Ascending aorta (tissue), 2 donors: ENCODE measurements around the gene USP31. TPM values are rescaled to one million over a fixed set of nuclear protein-coding genes. Genes with fewer than 3 reads are reported as not detected.

Source experiments
- DNase-seq, 2 donors: peaks; one replicate each; pipeline ENCODE4 v3.0.0-alpha.2; 2019; ENCODE audit warnings: low spot score in 2 of 2
- H3K27ac ChIP-seq, 2 donors: fragments of 200-600 bp; sonication (generic); one replicate each; pipeline ENCODE4 v1.5.1; 2016 to 2017; ENCODE audit warnings: mild to moderate bottlenecking in 1 of 2
- H3K27me3 ChIP-seq: fragments of 200-600 bp; sonication (generic); one replicate; pipeline ENCODE4 v1.5.1; 2017
- H3K36me3 ChIP-seq, 2 donors: fragments of 200-600 bp; sonication (generic); one replicate each; pipeline ENCODE4 v1.5.1; 2016
- H3K4me1 ChIP-seq, 2 donors: fragments of 200-600 bp; sonication (generic); one replicate each; pipeline ENCODE4 v1.5.1; 2016 to 2017; ENCODE audit warnings: mild to moderate bottlenecking in 1 of 2
- H3K4me3 ChIP-seq, 2 donors: fragments of 200-600 bp; sonication (generic); one replicate each; pipeline ENCODE4 v1.5.1; 2016 to 2017; ENCODE audit warnings: mild to moderate bottlenecking in 1 of 2
- H3K9me3 ChIP-seq, 2 donors: fragments of 200-600 bp; sonication (generic); one replicate each; pipeline ENCODE4 v1.5.1; 2016
- intact Hi-C: fragments of 100-400 bp; cut with DNase I; formaldehyde crosslinking; loops from one replicate; pipeline ENCODE4 v1.15.1; 2023
- total RNA-seq: library from RNA; depleted of rRNA; stranded (reverse); fragments of >200 nt; gene quantifications from one replicate; pipeline ENCODE4 v1.1.0, GENCODE V29; 2016
- TF ChIP-seq, protein P1 (sequence below), 3 experiments: fragments of 200-600 bp in 2 of 3; fragments of 450-650 bp in 1 of 3; sonication (generic) in 2 of 3; IDR thresholded peaks; one replicate each; pipeline ENCODE4 v1.5.1; 2016 to 2019; ENCODE audit warnings: antibody characterized with exemption in 3 of 3, mild to moderate bottlenecking in 1 of 3, moderate library complexity in 1 of 3

The USP31 gene
- total RNA-seq, 1 donor from 2014 or later, result 6.2 TPM

DNA sequence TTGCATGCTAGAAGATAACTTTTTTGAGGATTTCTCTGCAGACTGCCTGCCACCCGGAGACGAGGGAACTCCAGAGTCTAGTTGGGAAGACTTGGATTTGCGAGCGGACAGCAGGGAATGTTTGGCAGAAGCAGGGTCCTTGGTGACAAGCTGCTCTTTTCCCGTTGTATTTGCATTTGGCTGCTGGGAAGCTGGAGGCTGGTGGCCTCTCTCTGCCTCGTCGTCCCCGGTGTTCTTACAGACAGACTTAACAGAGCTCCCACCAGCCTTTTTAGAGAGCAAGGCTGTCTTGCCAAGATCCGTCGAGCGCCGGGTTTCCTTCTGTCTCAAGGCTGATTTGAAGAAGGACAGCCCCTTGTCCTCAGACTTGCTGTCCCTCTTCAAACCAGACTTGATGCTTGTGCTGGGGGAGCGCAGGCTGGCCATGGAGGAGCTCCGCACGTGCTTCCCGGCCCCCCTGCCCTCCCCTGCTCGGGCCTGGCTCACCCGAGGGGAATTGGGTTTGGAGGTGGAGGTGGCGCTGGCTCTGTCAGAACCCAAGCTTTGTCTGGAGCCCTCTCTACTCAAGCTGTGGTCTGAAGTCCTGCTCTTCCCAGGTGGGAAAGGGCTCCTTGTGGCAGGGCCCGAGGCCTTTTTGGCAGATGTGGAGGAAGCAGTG lies 81.0 kb downstream of the USP31 start:
- DNase-seq, result no peak
- TF ChIP-seq, protein P1, sequence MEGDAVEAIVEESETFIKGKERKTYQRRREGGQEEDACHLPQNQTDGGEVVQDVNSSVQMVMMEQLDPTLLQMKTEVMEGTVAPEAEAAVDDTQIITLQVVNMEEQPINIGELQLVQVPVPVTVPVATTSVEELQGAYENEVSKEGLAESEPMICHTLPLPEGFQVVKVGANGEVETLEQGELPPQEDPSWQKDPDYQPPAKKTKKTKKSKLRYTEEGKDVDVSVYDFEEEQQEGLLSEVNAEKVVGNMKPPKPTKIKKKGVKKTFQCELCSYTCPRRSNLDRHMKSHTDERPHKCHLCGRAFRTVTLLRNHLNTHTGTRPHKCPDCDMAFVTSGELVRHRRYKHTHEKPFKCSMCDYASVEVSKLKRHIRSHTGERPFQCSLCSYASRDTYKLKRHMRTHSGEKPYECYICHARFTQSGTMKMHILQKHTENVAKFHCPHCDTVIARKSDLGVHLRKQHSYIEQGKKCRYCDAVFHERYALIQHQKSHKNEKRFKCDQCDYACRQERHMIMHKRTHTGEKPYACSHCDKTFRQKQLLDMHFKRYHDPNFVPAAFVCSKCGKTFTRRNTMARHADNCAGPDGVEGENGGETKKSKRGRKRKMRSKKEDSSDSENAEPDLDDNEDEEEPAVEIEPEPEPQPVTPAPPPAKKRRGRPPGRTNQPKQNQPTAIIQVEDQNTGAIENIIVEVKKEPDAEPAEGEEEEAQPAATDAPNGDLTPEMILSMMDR (IDR thresholded peaks at IDR 0.05), result no peak
- Histone ChIP-seq H3K4me1 (peaks cover 0 to 21% of the 10 kb centered on the region in 2 donors), H3K27ac (no peak overlapping the region), H3K27me3 (no peaks in the 10 kb centered on the region), H3K4me3 (no peak overlapping the region), H3K36me3 (peaks cover 21 to 39% of the 10 kb centered on the region in 2 donors), H3K9me3 (no peaks in the 10 kb centered on the region)
- intact Hi-C loops, result no loop called here

DNA sequence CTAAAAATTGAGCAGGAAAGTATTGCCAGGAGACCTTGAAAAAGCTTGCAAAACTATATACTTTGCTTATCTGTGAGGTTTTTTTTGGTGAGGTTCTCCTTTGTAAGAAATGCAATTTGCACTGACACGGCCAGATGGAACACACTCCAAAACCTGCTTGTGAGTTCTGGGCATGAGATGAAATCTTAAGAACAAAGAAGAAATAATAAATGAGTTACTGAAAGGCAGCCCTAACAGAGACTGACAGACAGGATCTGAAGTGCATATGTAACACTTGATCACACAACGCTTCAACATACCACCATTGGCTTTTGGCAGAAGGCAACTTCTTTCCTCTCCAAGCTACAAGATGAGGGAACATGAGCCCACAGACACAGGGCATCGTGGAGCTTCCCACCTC lies 82.6 kb downstream of the USP31 start:
- no peak overlapping the region for H3K27ac ChIP-seq
- intact Hi-C loops, result no loop called here
- H3K9me3 ChIP-seq, result no peaks in the 10 kb centered on the region
- peaks cover 0 to 10% of the 10 kb centered on the region in 2 donors for H3K4me1 ChIP-seq
- TF ChIP-seq, protein P1 (IDR thresholded peaks at IDR 0.05), result no peak
- no peak for DNase-seq
- no peaks in the 10 kb centered on the region for H3K27me3 ChIP-seq
- H3K36me3 ChIP-seq, result peaks cover 19 to 33% of the 10 kb centered on the region in 2 donors
- H3K4me3 ChIP-seq, result no peak overlapping the region

DNA sequence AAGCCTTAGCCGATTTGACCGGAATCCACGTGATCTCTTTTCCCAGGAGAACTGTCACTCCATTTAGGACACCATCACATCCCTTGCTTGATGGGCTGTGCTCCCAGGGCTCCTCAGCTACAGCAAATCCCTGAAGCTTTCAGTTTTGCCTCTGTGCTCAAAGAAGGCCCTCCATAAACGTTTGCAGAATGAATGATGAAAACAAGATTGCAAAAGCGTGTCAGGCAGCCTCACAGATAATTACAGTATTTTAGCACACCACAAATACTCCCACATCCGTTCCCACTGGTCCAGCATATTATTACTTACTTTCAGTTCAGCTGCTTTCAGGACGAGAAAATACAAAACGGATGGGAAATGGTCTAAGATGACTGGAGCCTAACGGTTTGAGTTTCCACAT lies 84.6 kb downstream of the USP31 start:
- TF ChIP-seq, protein P1 (IDR thresholded peaks at IDR 0.05), result no peak
- H3K9me3 ChIP-seq, result no peaks in the 10 kb centered on the region
- peaks cover 19 to 29% of the 10 kb centered on the region in 2 donors for H3K36me3 ChIP-seq
- DNase-seq, result no peak
- intact Hi-C loops, result no loop called here
- no peak overlapping the region for H3K27ac ChIP-seq
- no peak overlapping the region for H3K4me3 ChIP-seq
- H3K27me3 ChIP-seq, result no peaks in the 10 kb centered on the region
- peaks cover 0 to 2% of the 10 kb centered on the region in 2 donors for H3K4me1 ChIP-seq

DNA sequence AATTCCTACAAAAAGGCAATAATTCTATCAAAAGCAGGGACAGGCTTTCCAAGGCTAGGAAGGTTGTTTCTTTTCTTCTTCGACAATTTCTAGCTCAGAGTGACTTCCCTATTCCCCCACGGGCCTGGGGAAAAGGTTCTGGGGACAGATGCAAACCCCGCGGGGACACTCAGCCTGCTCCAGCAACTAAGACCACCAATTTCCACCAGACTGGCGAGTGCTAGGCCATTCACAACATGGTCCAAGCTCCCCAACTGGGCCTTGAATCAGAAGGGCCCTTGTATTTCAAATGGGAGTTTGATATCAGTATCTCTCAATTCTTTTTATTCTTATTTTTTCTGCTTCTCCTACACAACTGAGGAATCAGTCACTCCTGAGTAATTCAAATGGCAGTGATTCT lies 86.7 kb downstream of the USP31 start:
- Histone ChIP-seq H3K36me3 (peaks cover 0 to 7% of the 10 kb centered on the region in 2 donors), H3K27me3 (no peaks in the 10 kb centered on the region), H3K4me3 (no peak overlapping the region), H3K4me1 (peaks cover 0 to 2% of the 10 kb centered on the region in 2 donors), H3K27ac (no peak overlapping the region), H3K9me3 (no peaks in the 10 kb centered on the region)
- intact Hi-C loops, result no loop called here
- DNase-seq, result no peak
- TF ChIP-seq, protein P1 (IDR thresholded peaks at IDR 0.05), result no peak

DNA sequence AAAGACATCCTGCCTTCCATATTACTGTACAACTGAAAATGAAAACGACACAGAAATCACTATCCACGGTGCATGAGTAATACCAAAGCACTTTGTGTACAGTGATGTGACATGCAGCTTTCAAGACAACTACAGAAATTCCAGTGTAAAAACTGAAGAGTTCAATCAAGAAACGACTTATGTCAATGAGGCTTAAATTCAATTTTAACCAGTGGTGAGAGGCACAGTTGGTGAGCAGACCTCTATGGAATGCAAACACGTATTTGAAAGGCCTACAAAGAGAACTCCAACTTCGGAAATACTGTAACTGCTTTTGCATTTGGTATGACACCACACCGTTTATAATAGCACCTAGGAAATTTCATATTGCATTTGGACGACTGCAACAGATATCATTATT lies 87.6 kb downstream of the USP31 start:
- no peak overlapping the region for H3K4me3 ChIP-seq
- no peak overlapping the region for H3K27ac ChIP-seq
- DNase-seq, result no peak
- no peaks in the 10 kb centered on the region for H3K27me3 ChIP-seq
- H3K9me3 ChIP-seq, result no peaks in the 10 kb centered on the region
- intact Hi-C loops, result no loop called here
- TF ChIP-seq, protein P1 (IDR thresholded peaks at IDR 0.05), result no peak
- H3K36me3 ChIP-seq, result no peaks in the 10 kb centered on the region
- H3K4me1 ChIP-seq, result peaks cover 0 to 2% of the 10 kb centered on the region in 2 donors
